GM18517 (cell line): ENCODE data around the gene GRK2.
"Not testable (repeated sequence)": the region's sequence is repeated elsewhere in the genome, so short reads cannot be mapped to it uniquely, and the experiment has no call there.

Experiments
- ATAC-seq: cut with Tn5 transposase; IDR thresholded peaks from one replicate; pipeline ENCODE4 v1.9.1; 2021; ENCODE audit warnings: mild to moderate bottlenecking, moderate library complexity; ENCODE audit not compliant: unreplicated experiment

GRK2 gene

DNA sequence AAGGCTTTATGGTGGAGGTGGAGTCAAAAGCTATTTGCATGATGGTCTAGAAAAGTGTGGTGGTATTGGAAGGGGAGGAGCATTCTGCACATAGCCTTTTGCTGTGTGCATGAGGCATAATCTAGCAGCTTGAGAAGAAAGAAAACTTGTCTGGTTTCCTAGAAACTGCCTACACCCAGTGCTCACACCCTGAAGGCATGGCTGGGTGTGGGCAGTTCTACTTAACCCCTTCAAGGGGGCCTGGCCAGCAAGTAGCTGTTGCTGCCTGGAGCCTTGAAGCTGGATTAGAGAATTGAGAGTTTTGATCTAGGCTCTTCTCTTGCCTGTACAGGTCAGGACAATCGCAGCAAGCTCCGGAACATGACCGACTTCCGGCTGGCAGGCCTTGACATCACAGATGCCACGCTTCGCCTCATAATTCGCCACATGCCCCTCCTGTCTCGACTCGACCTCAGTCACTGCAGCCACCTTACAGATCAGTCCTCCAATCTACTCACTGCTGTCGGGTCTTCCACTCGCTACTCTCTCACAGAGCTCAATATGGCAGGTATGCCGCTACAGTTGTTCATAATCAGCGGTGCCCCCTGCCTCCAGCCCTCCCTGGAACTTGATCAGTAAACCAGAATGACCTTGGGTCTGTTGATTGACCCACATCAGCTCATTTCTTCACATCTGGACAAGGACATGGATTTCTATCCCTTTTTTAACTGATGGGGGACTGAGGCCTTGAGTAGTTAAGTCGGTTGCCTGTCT lies 12.2 kb upstream of the GRK2 start:
- ATAC-seq = no peak

DNA sequence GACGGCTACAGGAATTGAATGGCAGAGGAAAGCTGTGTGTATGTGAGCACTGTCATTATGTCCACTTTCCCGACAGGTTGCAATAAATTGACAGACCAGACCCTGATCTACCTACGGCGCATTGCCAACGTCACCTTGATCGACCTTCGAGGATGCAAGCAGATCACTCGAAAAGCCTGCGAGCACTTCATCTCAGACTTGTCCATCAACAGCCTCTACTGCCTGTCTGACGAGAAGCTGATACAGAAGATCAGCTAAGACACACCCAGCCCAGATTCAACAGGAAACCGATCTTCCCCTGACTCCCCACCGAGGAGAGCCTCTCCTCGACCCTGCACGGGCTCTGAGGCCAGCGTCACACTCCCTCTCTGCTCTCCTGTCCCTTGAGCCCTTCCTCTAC lies 11.5 kb upstream of the GRK2 start:
- ATAC-seq = no peak

DNA sequence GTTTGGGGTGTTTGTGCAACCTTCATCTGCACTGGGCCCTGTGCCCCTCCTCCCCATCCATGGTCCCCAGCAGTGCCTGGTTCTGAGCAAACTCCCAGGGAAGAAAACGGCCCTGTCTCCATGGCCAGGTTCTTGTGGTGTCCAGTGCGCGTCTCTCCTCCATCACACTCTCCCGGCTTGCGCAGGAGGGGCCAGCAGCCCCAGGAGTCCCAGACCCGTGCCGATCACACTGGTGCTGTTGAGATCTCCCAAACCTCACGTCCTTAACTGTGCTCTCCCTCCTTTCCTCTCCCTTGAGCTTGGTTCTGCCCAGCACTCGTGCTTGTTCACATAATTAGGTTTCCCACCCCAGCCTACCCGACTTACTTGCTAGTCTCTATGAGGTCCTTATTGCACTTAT lies 10.9 kb upstream of the GRK2 start:
- ATAC-seq = no peak

DNA sequence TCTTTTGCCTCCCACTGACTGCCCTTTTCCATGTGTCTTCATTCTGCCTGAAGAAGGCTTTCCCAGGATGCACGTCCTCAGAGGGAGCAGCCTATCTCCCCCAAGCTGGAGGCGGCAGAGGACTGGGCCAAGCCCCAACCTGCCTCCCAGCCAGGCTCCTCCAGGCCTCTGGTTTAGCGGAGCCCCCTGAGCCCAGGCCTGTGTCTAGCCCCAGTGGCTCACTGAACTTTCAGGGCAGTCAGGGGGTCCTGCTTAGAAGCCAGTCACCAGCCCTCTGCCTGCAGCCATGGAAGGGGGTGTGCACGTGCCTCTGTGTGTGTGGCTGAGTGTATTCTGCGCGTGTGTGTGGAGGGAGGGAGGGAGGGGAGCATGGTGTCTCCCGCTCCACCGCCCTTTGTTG lies 10.4 kb upstream of the GRK2 start:
- no peak for ATAC-seq

DNA sequence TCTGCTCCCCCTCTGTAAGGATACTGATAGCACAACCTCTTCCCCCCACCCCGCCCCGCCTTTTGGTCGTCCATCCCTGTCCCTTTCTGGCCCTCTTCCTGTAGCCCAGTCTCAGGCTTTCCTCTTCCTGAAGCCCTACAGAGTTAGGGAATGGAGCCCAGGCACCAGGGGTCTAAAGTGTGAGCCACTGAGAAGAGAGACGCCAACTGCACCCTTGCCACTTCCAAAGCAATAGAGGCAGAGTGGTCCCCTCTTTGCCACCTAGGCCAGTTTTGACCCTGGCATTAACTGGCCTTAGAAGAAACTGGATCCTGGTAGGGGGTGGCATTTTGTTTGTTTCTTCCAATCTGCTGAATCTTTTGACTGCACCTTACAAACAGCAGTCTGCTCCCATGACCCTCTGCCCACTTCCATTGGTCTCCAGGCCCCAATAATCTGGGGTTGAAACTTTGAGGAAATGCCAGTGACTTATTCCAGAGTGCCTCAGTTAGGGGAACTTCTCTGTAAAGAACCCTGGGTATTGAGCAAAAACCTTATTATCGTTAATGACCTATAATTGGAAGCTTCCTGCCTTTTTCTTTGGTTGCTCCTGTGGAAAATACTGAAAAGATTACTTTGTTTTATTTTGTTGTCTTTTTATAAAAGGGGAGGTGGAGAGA lies 9.7 kb upstream of the GRK2 start:
- ATAC-seq = no peak

DNA sequence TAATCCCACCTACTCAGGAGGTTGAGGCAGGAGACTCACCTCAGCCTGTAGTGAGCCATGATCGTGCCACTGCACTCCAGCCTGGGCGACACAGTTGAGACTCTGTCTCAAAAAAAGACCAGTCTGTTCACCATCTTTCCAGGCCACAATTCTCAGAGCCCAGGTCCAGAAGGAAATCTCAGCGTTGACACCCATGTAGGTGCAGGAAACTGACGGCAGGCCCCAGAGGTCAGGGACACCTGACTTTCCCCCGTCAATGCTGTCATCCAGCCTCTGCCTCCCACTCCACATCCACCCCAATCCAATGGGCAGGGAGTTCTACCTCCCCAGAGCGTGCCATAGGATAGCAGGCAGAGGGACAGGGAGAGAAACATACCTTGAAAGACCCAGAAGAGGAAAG lies 5.9 kb upstream of the GRK2 start:
- ATAC-seq = no peak

DNA sequence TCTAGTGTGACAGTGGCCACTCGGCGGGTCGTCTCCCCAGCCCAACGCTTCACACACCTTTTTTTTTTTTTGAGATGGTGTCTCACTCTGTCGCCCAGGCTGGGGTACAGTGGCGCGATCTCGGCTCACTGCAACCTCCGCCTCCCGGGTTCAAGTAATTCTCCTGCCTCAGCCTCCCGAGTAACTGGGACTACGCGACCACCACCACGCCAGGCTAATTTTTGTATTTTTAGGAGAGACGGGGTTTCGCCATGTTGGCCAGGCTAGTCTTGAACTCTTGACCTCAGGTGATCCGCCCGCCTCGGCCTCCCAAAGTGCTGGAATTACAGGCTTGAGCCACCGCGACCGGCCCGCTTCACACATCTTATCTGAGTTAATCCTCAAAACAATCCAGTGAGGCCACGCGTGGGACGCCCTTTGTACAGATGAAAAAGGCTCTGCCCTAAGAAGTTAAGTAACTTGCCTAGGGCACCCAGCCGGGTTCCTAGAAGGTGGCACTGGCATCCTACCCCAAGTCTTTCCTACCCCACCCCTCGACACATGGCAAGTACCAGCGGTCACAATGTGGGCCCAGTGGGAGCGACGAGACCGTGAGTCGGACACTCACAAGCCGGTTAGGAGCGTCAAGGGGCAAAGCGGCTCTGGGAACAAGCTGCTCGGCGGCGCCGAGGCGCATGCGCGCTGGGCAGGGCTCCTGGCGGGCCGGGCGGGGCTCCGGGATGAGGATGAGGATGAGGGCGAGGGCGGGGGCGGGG lies 5.2 kb upstream of the GRK2 start:
- ATAC-seq = not testable (repeated sequence)

DNA sequence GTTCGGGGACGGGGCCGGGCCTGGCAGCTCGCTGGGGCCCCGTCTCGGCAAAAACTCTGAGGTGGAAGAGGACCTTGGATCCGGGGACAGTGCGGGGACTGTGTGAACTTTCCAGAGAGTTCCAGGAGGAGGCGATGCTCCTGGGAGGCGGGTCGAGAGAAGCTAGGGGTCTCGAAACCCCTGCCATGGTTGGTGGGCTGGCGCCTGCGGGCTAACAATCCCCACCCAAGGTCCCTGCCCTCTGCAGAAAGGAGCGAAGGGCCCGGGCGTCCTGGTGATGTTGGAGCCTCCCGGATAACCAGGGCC lies 4.7 kb upstream of the GRK2 start:
- no peak for ATAC-seq

DNA sequence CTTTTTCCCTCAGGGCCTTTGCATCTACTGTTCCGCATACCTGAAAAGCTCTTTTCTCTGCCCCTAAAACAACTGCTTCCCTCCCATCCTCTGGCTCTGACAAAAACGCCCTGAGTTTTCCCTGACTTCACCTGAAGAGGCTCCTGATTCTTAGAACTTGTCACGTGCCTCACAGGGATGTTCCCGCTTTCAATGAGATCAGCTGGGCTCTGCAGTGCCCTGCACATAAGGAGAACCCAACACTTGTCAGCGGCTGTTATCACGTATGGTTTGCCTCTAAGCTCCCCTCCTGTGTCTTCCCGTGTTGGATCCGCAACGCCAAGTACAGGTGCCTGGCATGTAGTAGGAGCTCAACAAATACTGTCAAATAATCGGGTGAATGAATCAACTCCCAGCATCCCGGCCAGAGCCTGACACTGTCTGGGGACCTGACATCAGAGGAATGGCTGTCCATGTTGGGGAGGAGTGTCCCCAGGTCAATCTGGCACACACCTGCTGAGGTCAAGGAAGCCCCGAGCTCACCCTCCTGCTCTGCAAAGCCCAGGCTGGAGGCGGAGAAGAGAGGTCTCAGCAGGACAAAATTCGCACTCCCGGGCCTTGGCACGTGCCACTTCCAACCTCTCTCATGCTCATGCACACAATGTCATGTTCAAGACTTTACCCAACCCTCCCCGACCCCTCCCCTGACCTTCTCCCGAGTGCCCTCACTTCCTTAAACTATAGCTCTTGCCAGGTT lies 4.2 kb upstream of the GRK2 start:
- no peak for ATAC-seq

DNA sequence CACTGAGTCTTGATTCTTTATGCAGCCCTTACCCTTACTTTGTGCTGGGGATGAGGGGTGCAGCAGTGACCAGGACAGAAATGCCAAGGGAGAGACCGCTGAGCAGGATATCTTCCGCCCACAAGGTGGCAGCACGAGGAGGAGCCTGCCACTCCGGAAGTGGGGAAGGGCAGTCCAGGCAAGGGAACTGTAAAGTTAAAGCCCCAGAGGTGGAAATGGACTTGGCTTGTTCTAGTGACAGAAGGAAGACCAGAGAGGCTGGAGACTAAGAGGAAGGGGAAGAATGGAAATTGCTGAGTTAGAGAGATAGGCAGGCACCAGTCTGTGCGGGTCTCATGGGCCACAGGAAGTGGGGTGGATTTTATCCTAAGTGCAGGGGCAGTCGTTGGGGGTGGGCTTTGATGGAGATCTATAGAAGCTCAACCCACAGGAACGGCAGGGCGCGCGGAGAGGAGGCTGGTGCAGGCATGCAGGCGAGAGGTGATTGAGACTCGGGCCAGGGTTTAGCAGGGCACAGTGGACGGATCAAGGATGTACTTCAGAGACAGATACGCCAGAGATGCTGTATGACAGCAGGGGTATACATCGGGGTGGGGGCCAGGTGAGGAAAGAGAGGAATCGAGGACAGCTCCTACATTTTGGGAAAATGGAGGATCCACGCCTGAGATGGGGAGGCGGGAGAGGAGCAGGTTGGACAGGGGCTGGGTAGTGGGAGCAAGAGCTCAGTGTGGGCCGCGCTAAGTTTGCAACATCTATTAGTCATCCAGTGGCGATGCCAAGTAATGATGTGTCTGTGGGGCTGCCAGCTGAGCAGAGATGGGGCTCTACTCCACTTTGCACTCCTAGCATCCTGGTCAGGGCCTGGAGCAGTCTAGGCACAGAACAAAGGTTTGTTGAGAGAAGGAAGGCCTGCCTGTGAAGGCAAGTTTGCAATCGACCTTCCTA lies 3.3 kb upstream of the GRK2 start:
- ATAC-seq = no peak

DNA sequence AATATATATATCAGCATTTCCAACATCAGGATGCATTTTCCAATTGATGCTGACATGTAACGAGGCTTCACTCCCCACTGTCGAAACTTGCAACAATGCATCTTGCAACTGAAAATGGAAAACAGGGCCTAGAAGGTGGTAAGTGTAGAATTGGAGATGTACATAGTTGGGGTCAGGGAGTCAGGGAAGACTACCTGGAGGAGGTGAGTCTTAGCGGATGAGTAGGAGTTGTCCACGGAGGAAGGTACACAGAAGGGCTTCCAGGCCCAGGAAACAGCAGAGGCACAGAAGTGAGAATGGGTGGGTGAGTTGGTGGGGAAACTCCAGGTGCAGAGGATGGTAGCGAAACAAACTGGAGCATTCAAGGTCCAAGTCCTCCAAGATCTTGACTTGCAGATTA lies 2.0 kb upstream of the GRK2 start:
- ATAC-seq = no peak

DNA sequence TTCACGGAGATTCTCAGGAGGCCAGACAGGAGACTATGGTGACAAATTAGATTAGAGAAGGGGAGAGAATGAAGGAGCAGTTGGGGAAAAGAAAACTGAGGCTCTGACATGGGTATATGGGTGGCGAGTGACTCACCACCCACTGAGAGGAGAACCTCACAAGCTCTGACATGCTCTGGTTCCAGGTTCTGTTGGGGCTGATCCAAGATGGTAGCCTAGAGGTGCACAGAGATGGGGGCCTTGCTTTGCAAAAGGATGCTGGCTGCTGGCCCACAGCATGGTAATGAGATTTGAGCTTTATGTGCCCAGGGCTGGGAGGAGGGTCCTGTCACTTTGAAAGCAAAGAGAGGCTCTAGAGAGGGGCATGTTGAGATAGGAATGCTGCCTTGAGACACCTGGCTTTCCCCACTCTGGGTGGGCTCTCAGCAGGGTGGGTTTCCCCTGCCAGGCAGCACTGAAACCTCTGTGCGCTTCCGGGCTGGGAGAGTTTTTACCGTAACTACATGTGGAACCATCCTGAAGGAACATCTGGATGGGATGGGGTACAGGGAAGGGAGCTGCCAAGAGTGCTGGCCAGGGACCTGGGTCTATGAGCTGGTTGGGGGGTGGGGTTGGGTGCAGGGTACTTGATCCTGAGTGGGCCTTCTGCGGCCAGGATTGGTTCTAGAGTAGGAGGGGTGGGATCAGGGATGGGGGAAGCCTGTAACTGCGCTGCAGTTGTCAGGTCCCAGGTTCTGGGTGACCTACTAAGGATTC lies 1.2 kb upstream of the GRK2 start:
- ATAC-seq = no peak

DNA sequence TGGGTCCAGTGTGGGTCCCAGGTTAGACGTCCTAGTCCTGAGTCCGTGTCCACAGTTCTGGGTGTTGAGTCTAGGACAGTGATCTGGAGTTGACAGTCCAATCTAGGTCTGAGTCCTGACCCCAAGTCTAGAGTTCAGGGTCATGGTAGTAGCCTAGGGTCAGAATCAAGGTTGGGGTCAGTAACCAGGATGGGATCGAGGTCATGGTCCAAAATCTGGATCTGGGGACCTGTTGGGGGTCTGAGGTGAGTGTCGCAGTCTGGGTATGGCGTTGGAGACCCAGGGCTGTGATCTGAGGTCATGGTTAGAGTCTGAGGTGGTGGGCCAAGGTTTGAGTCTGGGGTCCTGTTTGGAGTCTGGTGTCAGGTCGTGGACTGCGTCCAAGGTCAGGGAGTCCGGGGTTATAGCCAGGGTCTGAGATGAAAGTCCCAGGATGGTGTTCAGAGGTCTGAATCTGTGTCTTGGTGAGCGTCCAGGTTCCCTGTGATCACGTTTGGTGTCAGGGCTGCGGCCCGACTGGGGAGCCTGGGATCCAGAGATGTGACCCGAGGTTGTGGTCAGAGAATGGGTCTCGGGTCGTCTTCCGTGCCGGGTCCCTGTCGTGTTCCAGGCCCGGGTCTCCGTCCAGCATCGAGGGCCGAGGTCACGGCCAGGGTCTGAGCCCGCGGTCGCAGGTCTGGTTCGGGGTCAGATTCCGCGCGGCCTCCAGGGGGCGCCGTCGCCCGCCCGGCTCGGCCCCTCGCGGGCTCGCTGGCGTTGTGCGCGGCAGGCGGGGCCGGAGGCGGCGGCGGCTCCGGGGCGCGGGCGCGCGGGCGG lies 432 bp upstream of the GRK2 start:
- ATAC-seq = peak; percentile 37

DNA sequence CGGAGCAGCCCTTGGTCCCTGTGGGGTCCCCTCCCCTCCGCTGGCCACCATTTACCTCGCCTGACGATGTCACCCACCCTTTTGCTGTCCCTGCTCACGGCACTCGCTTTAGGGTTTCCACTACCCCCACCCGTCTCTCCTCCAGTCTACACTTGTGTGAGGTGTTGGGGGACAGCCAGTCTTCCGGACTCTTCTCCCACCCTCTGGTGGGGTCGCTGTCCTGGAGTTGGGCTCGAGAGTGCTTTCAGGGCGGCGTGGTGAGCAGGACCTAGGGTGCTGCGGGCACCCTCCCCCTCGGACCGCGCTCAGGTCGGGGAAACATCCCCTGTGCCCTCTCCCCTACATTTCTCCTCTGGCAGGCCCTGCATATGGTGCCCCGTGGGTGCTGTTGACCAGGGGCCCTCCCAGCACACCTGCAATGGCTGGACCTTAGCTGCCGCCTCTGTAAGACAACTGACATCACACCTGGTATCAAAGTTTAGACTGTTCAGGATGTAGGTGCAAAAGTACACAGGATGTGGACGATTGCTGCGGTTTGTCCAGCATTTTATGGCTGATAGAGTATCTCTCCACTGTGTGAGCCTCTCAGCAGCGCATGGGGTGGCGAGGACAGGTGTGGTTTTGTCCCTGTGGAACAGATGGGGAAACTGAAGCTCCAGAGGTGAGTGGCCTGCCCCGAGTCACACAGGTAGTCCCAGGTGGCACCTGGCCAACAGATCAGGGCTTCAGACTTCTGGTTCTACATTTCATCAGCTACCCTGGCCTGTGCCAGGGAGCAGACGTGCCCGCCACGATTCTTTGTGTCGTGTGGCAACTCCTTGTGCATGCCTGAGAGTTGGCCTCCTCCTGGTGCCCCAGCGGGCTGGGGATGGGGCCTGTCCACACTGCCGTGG lies 1.2 kb downstream of the GRK2 start:
- ATAC-seq = no peak

DNA sequence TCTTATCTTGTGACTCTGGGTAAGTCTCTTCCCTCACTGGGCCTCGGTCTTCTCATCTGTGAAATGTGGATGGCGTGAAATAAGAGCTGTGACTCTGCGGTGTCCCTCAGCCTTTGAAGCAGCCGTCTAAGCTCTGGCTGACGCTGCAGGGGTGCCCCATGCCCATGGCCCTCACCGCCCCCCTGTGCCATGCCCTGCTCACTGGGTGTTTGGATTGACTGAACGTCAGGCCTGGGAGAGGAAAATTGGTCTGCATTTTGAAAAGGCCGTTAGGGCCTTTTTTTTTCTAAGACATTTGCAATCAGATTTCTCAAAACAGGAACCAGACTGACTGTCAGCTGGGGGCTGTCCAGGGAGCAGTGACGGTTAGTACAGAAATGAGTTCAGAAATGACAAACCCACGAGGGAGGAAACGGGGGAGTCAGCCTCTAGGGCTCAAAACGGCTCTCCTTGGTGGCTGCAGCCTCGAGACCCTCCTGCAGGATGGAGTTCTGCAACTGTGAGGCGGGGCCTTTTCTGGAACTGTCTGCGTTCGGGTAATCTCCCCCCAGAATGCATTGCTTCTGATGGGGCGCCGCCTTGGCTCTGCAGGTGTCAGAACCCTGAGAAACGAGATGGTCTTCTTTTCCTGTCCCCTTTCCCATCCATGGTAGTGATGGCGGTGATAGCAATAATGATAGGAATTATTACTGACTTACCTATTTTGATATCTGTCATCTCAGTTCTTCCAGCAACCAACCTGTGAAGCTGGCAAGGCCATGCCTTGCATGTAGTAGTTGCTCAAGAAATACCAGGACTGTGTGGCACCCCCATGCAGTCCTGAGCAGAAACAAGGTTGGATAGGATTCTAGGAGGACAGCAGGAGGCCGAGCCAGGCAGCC lies 2.0 kb downstream of the GRK2 start:
- ATAC-seq = no peak

DNA sequence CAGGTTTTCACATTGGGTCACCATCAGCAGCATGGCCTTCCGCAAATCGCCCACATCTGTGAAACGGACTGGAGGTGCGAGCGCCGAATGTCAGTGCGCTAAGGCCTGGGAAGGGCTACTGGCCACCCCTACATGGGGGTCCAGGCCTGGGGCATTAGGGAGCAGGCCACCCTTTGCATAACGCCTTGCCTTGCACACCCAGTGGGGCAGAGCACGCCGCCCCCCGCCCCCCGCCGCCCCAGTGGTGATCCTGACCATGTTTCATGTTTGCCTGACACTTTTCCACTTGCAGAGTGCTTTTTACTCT lies 2.6 kb downstream of the GRK2 start:
- ATAC-seq = no peak
